Stimulated activated effector memory CD8-positive, alpha-beta T cell treated with anti-CD3 and anti-CD28 coated beads, Interleukin-12 subunit alpha, Interleukin-12 subunit beta, amount 100 ng/mL, for 72 hours (primary cell): ENCODE measurements around the gene SLC37A1.
"Not testable (repeated sequence)": the region's sequence is repeated elsewhere in the genome, so short reads cannot be mapped to it uniquely, and the experiment has no call there.

Experiments used
- ATAC-seq: fragments of 150-1000 bp; cut with Tn5 transposase; 2 replicates; pipeline ENCODE4 v1.10.0; 2021
- DNase-seq, 2 donors: peaks; one replicate each; pipeline ENCODE4 v3.0.0; 2021 to 2022; ENCODE audit warnings: low spot score in 2 of 2
- H3K27ac Mint-ChIP-seq: one replicate; pipeline ENCODE4 v1.8.0; 2022; ENCODE audit warnings: mild to moderate bottlenecking, mixed read lengths
- H3K36me3 Mint-ChIP-seq: one replicate; pipeline ENCODE4 v1.8.0; 2022; ENCODE audit warnings: mild to moderate bottlenecking, mixed read lengths
- H3K4me1 Mint-ChIP-seq: one replicate; pipeline ENCODE4 v1.8.0; 2022; ENCODE audit warnings: mixed read lengths
- H3K4me3 Mint-ChIP-seq: one replicate; pipeline ENCODE4 v1.8.0; 2022; ENCODE audit warnings: mild to moderate bottlenecking, mixed read lengths
- H3K9me3 Mint-ChIP-seq: one replicate; pipeline ENCODE4 v1.8.0; 2022; ENCODE audit warnings: mixed read lengths

Gene SLC37A1

DNA sequence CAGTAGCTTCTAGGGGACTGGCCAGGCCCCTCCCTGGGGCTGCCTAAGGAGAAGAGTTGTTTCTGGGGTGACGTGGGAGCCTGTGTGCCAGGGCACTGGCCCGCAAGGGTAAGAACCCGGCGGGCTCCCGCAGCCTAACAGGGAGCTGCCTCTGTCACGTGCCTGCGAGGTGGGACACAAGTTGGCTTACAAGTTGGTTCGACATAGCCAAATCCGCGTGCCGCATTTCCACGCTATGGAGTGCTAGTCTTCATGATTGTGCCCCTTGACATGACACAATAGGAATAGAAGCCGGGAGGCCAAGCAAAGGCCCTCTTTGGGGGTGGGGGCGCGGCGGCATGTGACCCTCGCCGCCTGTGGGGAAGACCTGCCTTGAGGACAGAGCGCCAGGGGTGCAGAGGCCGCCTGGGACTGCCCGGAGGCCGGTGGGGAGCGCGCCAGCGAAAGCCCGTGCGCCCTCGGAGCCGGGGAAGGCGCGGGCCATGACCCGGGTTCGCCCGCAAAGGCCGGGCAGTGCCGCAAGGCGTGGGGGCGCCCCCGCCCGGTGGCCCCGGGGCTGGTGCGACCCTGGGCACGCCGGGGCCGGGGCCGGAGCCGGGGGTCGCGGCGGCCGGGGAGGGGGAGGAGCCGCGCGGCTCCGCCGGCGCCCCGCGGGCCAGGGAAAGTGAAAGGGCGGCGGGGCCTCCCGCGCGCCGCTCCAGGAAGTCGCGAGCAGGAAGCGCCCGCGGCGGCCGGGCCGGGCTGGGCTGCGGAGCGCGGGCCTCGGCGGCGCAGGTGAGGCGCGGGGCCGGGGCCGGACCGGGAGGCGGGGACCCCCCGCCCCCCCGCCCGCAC lies at the start of gene SLC37A1:
SLC37A1 (plus strand) TSS at position 702 of the 834 bp plus-strand sequence. CDS start 4,603 bp downstream, outside the sequence.
- H3K9me3 Mint-ChIP-seq = no peaks in the 10 kb centered on the region
- peak in 1 of 2 donors; percentile 65 for DNase-seq

DNA sequence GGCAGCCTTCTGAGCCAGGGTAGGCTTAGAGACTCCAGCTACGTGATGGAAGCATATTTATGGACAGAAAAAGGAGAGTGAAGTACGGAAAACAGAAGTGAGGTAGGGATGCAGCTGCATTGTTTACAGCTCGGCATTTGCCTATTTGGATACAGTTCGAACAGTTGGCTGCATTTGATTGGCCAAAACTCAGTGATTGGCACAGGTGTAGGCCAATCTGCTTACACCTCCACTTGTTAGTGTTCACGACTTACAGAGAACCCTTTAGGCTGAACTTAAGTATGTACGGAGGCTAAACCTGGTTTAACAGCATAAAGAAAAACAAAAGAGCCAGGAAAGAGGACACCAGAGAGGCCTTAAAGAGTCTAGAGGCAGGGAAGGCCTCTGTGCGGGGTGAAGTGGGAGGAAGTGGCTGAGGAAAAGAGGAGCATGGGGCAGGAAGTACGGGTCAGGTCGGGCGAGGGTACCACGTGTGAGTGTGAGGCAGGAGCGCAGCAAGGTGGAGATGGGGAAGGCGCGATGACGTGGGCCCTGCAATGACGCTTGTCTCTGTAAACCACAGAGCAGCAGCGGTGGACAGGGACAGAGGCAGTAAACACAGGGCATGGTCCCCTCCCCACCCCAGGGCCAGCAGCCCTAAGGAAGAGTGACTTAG lies 49.7 kb upstream of the SLC37A1 start:
- peaks cover 53% of the 10 kb centered on the region for H3K4me1 Mint-ChIP-seq

More for the DNA sequence above, at the start of gene SLC37A1:
- peak within 1 kb of the TSS; percentile 78 for H3K27ac Mint-ChIP-seq
- peaks cover 19% of the 10 kb centered on the region for H3K36me3 Mint-ChIP-seq
- H3K4me3 Mint-ChIP-seq = peak within 1 kb of the TSS; percentile 68
- peak; percentile 77 for ATAC-seq
- H3K4me1 Mint-ChIP-seq = peaks cover 41% of the 10 kb centered on the region

DNA sequence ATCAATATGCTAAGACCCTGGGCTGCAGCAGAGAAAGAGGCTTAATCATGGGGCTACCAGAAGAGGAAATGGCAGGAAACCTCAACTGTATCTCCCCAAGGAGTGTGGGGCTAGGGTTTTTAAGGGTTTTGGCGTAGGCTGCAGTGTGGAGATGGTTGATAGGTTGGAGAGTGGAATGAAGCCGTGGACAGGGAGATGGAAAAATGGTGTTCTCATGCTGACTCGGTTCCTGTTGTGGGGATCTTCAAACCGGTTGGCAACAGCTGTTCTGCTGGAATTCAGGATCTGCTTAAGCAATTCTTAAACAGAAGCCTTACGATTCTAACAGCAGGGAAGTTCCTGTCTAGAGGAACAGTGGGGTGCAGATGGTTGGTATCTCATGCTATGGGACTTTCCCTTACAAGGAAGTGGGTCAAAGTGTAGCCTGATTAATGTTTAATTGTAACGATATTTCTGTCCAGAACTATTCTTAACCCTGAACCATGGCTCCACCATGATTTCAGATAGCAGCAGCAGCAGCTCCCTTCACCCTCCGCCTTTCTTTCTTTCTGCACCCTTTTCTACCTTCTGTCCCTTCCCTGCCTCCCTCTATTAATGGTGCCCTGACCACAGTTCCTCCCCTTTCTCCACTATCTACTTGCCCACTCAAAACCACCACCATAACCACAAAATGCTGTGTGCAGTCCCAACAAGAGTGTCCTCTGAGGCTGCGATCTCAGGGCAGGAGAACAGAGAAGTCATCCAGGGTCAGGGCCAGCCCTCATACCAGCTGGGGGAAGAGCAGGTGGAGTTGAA lies 48.4 kb upstream of the SLC37A1 start:
- Mint-ChIP-seq H3K27ac (peak overlapping the region; percentile 46), H3K9me3 (no peaks in the 10 kb centered on the region), H3K4me1 (peaks cover 52% of the 10 kb centered on the region), H3K36me3 (no peaks in the 10 kb centered on the region), H3K4me3 (peak overlapping the region; percentile 64)
- no peak for DNase-seq
- no peak for ATAC-seq

More for the DNA sequence above, 49.7 kb upstream of the SLC37A1 start:
- DNase-seq (peak; percentile 49 to 81), ATAC-seq (peak; percentile 92)
- no peaks in the 10 kb centered on the region for H3K36me3 Mint-ChIP-seq
- H3K27ac Mint-ChIP-seq = peak overlapping the region; percentile 95
- no peaks in the 10 kb centered on the region for H3K9me3 Mint-ChIP-seq
- peak overlapping the region; percentile 64 for H3K4me3 Mint-ChIP-seq

DNA sequence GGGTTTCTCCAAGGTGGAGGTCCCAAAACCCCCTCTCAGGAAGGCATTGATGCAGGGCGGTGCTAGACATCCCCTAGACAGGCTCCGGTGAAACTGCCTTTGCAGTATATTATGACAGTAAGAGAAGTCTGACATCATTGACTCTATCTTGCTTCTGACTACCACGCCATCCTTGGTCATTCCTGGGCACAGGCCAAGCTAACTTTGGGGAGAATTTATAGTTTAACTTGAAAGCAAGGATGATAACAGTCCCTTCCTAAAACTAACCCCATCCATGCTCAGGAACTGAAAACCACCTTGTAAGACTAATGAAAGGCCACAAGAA lies 47.9 kb upstream of the SLC37A1 start:
- Mint-ChIP-seq H3K4me3 (no peak overlapping the region), H3K36me3 (no peaks in the 10 kb centered on the region), H3K4me1 (peaks cover 48% of the 10 kb centered on the region), H3K9me3 (no peaks in the 10 kb centered on the region), H3K27ac (peak overlapping the region; percentile 46)
- DNase-seq (no peak), ATAC-seq (peak; percentile 5)

DNA sequence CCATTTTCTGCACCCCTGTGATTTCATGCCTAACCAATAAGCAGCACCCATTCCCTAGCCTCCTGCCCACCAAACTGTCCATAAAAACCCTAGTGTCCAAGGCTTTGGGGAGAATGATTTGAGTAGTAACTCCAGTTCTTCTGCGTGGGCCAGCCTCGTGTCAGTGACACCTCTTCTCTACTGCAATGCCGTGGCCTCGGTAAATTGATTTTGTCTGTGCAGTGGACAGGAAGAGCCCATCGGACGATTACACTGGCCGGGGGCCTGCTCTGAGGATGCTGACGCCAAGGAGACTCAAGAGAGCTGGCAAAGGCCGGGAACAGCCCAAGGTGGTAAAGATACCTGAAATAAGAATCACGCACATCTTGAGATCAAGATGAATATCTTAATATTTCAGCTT lies 47.0 kb upstream of the SLC37A1 start:
- no peak for ATAC-seq
- Mint-ChIP-seq H3K4me3 (no peak overlapping the region), H3K27ac (no peak overlapping the region), H3K4me1 (peaks cover 41% of the 10 kb centered on the region), H3K36me3 (no peaks in the 10 kb centered on the region), H3K9me3 (no peaks in the 10 kb centered on the region)
- DNase-seq = no peak

DNA sequence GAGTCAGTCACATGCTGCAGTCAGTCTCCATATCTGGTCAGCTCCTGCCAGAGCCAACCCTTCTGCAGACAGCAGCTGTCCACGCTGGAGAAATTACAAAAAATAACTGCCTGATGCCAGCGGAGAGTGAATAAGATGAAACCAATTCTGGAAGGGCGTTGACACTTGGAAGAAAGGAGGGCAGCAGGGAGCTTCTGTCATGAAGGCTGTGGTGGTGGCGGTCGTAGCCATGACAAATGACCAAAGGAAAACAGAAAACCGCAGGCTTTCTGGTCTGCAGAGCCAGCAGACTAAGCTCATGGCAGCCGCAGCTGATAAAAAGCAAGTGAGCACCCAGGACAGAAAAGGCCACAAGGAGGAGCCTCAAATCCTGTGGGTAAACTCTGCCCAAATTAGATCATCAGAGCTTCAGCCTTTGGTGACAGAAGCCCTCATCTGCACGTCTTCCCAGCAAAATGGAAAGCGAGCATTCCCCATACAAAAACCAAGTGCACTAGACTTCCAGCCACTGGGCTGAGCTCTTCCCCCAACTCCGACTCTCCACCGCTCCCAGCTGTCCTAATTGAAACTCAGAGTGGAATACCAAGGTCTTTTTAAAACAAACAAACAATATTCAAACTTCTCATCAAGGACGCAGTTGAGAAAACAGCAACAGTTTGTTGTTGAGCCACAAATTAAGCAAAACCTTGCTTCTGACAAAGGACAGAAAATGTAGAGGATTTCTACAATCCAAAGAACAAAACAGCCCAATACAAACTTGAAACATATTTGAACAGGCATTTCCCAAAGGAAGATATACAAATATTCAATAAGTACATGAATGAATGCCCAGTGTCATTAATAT lies 46.3 kb upstream of the SLC37A1 start:
- Mint-ChIP-seq H3K4me3 (no peak overlapping the region), H3K9me3 (no peaks in the 10 kb centered on the region), H3K36me3 (no peaks in the 10 kb centered on the region), H3K27ac (no peak overlapping the region), H3K4me1 (peaks cover 41% of the 10 kb centered on the region)
- DNase-seq (no peak), ATAC-seq (peak; percentile 47)

DNA sequence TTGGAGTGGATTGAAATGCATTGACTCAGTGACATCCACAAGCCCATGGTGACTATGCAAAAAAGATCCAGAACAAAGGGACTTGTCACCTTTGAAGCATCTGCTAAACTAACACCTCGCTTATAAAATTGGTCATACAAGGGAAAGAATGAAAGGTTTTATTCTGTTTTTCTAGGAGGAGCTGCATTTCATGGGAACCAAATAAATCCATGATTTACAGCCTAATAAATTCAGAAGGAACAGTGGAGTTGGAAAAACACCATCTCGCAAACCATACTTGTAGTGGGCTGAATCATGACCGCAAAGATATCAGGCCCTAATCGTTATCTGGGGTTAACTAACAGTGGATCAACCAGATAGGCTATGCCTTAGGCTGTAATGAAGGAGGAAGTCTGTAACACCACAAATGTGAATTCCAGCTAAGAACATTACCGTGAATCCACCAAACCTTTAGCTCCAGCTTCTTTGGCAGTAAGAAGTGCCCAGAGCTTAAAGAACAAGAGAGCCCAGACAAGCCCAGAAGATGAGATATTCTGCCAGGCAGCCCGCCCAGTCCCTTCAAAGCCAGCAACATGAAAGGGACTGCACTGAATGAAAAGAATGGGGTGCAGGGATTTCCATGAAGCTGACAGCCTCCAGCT lies 45.0 kb upstream of the SLC37A1 start:
- no peak for ATAC-seq
- Mint-ChIP-seq H3K4me1 (peaks cover 34% of the 10 kb centered on the region), H3K36me3 (no peaks in the 10 kb centered on the region), H3K4me3 (no peak overlapping the region), H3K27ac (no peak overlapping the region), H3K9me3 (no peaks in the 10 kb centered on the region)
- no peak for DNase-seq

DNA sequence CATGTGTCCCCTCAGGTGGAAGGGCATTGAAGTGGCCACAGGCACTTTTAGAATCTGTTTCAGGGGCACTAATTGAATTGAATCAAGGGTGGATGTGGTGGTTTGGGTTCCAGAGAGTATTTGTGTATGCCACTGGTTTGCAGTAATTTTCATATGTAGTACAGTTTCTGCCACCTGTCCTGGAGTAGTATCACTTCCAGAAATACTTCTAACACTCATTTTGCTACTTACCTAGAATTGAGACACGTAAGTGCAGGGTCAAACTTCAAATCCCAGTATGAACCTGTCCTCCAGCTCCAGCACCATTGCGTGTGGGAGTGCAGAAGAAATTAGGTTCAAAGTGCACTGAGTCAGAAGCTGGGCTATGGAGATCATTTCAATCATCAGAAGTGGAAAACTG lies 44.4 kb upstream of the SLC37A1 start:
- Mint-ChIP-seq H3K36me3 (no peaks in the 10 kb centered on the region), H3K4me3 (no peak overlapping the region), H3K9me3 (no peaks in the 10 kb centered on the region), H3K27ac (no peak overlapping the region), H3K4me1 (peaks cover 31% of the 10 kb centered on the region)
- ATAC-seq (peak; percentile 34), DNase-seq (no peak)

DNA sequence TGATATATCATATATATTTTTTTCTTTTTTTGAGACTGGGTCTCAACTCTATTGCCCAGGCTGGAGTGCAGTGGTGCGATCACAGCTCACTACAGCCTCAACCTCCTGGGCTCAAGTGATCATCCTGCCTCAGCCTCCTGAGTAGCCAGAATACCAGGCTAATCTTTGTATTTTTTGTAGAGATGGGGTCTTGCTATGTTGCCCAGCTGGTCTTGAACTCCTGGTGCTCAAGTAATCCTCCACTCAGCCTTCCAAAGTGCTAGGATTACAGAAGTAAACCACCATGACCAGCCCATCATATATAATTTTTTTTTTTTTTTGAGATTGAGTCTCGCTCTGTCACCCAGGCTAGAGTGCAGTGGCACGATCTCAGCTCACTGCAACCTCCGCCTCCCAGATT lies 43.9 kb upstream of the SLC37A1 start:
- ATAC-seq, H3K27ac Mint-ChIP-seq, H3K4me3 Mint-ChIP-seq, H3K9me3 Mint-ChIP-seq, H3K36me3 Mint-ChIP-seq, DNase-seq: not testable (repeated sequence)
- H3K4me1 Mint-ChIP-seq = peaks cover 30% of the 10 kb centered on the region

DNA sequence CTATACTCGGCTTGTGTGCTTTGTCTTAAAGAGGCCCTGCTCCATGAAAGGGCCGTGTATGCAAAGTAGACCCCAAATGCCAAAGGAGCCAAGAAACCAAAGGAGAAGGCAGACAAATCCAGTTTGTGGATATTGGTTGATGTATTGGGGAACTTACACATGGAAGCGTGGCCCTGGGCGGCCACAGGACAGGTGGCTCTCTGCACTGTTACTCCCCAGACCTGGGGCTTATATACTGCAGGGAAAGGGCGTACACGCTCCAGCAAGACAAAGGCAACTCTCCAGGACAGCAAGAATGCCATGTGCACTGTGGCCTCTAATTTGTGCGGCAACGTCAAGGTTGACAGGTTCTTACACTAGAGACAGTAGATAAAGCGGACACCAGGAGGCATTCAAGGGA lies 42.4 kb upstream of the SLC37A1 start:
- no peak overlapping the region for H3K4me3 Mint-ChIP-seq
- H3K9me3 Mint-ChIP-seq = no peaks in the 10 kb centered on the region
- ATAC-seq (no peak), DNase-seq (no peak)
- H3K36me3 Mint-ChIP-seq = no peaks in the 10 kb centered on the region
- no peak overlapping the region for H3K27ac Mint-ChIP-seq
- peaks cover 20% of the 10 kb centered on the region for H3K4me1 Mint-ChIP-seq

DNA sequence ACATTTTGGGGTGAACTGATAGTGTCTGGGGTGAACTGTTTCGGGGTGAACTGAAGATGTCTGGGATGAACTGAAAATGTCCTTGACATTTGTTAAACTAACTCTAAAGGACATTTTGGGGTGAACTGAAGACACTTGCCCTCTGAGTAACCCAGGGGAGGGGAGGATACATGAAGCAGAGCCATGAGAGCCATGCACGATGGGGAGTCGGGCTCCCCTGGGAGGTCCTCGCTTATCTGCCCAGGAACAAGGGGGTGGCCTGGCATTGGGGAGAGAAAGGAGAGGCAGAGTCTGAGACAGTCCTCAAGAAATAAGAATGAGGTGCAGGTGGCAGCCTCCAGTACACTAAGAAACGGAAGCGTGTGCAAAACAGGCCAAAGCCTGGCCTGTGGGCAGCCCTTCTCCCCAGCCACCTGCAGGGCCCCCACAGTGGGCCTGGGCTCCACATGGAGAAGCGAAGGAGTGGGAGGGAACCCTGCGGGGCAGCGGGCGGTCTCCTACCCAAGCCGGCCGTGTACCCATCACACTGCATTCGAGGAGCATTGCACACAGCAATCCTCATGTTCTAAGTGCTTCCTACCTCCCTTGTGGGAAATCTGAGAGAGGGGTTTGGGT lies 41.8 kb upstream of the SLC37A1 start:
- Mint-ChIP-seq H3K36me3 (no peaks in the 10 kb centered on the region), H3K27ac (no peak overlapping the region)
- no peak for DNase-seq

DNA sequence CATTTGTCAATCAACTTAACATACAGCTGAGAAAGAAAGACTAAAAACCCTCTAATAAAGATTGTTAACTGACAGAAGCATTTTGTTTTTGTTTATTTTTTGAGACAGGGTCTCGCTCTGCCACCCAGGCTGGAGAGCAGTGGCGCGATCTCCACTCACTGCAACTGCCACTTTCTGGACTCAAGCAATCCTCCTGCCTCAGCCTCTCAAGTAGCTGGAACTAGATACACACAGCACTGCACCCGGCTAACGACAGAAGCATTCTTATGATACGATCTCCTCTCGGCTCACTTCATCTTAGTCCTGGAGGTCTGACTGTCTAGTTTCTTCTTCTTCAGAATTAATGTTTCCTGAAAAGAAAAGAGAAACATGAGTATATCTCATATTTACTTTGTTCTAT lies 41.1 kb upstream of the SLC37A1 start:
- H3K9me3 Mint-ChIP-seq = no peaks in the 10 kb centered on the region
- H3K4me3 Mint-ChIP-seq = no peak overlapping the region
- DNase-seq = no peak
- no peak for ATAC-seq
- no peaks in the 10 kb centered on the region for H3K36me3 Mint-ChIP-seq
- H3K4me1 Mint-ChIP-seq = peaks cover 10% of the 10 kb centered on the region
- no peak overlapping the region for H3K27ac Mint-ChIP-seq

More for the DNA sequence above, 41.8 kb upstream of the SLC37A1 start:
- Mint-ChIP-seq H3K9me3 (no peaks in the 10 kb centered on the region), H3K4me3 (no peak overlapping the region), H3K4me1 (peaks cover 17% of the 10 kb centered on the region)
- ATAC-seq = no peak

DNA sequence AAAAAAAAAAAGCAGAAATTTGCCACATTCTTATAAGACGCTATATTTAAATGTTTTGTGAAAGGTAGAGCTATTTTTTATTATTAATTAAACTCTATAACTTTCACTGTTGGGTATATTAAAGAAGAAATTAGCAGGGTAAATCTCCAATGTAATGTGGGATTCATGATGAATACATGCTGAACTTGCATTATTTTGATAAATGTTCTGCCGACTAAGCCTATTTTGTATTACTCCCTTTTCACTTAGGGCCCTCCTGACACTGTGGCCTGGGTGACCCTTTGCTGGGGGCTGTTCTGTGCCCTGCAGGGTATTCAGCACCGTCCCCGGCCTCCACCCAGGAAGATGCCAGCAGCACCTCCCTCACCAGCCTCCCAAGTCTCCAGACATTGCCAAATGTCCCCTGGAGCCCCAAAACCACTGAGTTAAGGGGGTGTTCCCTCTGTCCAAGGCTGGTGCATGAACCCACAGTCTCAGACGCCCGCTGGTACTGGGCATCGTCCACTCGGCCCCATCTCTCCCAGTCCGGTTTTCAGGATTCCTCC lies 40.1 kb upstream of the SLC37A1 start:
- ATAC-seq (no peak), DNase-seq (no peak)
- Mint-ChIP-seq H3K4me1 (peaks cover 8% of the 10 kb centered on the region), H3K27ac (peak overlapping the region; percentile 64), H3K36me3 (no peaks in the 10 kb centered on the region), H3K9me3 (no peaks in the 10 kb centered on the region), H3K4me3 (no peak overlapping the region)
